CD4-positive, alpha-beta T cell treated with Interleukin-15 for 1 hour (primary cell): ENCODE data around the gene FAM107A.
"Not testable (repeated sequence)": the region's sequence is repeated elsewhere in the genome, so short reads cannot be mapped to it uniquely, and the experiment has no call there.

Experiments
- DNase-seq: peaks from one replicate; pipeline ENCODE4 v3.0.0-alpha.2; 2020

The FAM107A gene

DNA sequence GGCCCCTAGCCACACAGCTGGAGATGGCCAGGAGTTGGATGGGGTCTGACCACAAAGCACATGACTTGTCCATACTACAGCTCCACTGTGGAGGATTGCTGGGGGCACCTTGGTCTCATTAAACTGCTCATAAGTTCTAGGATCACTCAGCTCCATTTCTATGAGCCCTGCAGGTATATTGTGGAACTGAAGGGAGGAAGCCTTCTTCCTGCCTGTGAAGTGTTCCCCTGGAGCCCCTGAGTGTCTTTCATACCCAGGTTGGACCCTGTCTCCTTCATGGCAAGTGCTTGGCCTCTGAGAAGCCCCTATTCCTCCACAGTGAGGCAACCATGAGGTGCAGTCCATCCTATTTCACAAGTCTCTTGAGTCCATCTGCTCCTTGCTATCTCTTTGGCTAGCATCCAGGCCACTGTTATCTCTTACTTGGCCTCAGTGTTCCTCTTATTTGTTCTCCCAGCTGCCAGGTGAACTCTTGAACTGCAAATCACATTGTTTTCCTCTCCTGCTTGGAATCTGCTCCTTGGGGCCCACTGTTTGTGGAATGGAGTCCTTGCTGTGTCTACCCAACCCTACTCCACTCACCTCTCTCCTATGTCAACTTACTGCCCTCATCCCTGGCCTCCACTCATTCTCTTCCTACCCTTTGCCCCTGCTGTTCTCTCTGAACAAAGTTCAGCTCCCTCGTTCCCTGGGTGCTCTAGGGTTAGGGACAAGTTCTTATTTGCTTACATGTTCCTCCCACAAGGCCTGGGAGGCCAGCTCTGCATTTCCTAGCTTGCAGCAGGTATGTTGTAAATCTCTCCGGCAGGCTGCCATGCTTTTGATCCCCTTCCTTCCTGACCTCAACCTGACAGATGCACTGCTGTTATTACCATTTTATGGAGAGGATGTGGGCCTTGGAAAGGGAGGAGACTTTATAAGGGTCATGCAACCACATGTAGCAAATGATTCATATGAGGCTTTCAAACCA, 41.4 kb downstream of the FAM107A start:
- DNase-seq: no peak

DNA sequence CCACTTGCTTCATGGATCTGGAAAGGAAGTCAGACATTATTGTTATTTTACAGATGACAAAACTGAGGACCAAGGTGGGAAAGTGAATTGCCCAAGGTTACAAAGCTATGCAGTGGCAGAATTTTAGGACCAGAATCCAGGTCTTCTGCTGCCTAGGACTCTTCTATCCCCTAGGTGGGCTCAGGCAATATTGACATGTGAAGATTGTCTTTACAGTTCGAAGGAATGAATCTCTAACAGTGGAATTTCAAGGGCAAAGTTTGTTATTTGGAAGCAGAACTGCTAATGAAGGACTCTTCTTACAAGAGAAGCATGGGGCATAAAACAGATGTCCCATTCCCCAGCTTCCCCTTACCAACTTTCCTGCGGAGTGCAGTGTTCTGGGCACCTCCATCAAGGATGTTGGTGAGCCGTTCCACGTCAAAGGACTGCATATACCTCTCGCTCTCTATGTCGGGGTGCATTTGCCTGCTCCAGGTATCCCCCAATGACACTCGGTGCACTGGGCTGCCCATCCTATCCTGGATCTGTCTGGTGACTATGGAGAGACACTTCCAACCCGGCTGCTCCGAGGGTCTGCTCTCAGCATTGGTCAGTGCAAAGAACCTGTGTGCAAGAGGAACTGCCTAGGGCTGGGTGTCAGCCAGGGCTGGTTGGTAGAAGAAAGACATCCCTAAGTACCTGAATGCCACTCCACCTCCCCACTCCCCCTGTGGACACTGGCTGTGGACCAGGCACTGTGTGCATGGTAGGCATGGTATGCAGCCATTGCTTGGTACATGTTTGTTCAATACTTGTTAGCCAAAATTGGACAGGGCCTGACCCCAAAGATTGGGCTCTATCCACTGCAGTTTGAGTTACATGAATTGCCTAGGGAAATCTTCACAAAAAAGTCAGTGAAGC, 42.3 kb downstream of the FAM107A start:
- no peak for DNase-seq

DNA sequence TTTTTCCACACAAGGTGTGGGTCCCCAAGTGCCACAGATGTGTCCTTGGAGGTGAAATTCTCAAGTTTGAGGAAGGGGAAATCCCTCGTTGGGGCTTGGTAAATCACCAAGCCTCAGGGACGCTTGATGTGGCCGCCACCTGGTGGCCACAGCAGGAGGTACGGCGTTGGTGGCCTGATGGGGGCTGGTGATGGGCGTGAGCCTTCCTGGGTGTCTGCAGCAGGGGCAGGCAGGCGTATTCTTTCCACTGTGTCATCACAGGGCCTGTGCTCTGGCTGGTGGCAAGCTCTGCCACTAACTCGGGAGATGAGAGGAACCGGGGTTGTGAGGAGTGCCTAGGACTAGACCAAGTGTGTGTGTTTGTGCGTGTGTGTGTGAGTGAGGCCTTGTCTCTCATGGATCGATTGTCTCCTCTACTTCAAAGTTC, 44.4 kb downstream of the FAM107A start:
- peak; percentile 79 for DNase-seq

DNA sequence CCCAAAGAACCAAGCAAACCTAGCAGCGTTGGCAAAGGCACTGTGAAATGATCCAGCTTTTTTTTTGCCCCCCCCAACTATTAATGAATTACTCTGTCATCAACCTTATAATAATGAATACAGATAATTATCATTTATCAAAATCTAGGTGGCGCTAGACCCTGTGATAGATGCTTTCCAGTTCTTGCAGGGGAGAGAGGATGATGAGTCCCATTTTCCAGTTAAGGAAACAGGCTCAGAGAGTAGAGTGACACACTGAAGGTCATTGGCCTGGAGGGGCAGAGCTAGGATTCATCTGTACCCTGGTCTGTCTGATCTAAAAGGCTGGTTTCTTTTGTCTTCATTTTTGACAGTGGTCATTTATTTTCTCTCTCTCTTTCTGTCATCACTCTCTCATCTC, 45.2 kb downstream of the FAM107A start:
- no peak for DNase-seq

DNA sequence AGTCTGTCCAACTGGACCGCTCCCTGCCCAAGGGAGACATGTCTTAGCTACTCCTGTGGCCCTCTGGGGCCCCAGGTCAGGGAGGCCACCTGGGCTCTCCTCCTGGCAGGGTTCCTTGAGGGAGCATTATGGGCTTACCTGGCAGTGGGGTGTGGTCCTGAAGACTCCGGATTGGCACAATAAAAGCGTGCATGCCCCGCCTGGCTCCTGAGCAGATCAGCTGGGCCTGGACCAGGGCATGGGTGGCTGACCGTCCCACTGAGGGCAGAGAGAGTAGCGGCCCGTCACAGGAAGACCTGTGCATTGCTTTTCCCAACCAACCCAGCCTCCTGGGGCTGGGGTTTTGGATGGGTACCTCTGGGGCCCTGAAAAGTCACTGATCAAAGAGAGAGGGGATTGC, 45.6 kb downstream of the FAM107A start:
- DNase-seq: no peak

DNA sequence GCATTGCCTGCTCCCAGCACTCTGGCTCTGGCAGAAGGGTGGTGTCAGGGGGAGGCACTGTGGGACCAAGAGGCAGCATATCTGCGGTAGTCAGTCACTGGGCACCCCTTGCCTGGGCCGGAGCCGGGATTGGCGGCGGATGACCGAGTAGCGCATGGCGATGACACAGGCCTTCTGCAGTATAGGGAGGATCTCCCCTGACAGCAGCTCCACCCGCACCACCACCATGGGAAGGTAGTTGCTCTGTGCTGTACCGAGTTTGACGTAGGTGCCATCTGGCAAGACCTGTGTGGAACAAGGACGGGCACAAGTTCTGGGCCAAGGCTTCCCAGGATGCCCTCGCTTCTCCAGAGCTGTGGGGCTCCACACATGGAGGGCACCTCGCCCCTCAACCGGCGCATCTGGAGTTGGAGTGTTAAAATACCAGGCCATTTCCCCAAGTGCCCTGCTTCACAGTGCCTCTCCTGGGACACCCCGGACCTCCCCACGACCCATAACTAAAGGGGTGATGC, 46.8 kb downstream of the FAM107A start:
- DNase-seq: no peak

DNA sequence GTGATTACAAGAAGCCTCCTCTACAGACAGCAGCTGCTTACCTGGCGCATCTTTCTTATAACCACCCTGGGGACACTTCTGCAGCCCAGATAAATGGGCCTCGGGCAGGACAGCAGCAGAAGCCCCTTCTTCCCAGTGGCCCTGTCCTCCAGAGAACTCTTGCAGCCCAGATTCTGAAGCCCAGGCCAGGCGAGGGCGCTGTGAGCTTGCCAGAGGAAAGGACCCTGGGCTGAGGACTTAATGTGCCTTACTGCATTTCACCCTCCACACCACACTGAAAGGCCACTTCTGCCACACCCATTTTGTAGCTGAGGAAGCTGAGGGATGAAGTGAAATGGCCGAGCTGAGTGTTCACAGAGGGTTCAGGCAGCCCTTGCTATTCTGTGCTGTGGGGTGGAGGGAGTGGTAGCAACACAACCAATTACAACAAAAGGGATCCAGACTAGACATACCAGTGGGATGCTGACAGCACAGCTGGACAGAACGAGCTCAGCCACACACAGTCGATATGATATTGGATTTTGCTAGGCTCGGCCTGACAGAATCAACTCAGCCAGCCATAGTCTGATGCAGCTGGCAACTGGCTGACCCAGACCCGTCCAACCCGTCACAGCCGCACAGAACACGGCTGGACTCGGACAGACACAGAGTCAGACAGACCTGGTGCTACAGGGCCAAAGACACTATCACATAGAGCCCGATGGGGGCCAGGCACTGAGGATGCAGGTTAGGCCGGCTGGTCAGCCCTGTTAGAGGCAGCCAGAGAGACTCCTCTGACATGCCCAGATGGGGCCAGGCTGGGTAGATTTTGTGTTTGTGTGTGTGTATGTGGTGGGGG, 47.5 kb downstream of the FAM107A start:
- DNase-seq: no peak

DNA sequence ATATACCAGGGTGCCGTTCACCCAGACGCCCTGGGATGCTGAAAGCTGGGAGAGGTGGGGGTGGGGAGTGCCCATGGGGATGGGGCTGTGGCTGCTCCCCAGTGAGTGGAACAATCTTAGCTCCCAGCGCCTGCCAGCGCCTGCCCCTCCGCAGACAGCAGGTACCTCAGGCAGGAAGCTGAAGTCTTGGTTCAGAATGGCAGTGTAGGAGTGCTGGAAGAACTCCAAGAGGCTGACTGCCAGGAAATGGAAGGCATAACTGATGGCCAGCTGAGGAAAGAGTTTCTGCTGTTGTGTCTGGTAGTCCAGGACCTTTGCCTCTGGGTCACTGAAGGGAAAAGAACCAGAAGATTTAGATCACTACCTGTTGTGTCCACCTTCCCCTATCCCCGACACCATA, 48.6 kb downstream of the FAM107A start:
- DNase-seq: no peak

DNA sequence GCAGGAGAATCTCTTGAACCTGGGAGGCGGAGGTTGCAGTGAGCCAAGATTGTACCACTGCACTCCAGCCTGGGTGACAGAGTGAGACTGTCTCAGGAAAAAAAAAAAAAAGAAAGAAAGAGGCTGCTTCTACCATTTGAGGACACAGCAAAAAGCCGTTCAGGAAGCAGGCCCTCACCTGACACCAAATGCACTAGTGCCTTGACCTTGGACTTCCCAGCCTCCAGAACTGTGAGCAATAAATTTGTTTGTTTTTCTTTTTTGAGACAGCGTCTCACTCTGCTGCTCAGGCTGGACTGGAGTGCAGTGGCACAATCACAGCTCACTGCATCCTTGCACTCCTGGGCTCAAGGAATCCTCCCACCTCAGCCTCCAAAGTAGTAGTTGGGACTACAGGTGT, 49.8 kb downstream of the FAM107A start:
- not testable (repeated sequence) for DNase-seq

DNA sequence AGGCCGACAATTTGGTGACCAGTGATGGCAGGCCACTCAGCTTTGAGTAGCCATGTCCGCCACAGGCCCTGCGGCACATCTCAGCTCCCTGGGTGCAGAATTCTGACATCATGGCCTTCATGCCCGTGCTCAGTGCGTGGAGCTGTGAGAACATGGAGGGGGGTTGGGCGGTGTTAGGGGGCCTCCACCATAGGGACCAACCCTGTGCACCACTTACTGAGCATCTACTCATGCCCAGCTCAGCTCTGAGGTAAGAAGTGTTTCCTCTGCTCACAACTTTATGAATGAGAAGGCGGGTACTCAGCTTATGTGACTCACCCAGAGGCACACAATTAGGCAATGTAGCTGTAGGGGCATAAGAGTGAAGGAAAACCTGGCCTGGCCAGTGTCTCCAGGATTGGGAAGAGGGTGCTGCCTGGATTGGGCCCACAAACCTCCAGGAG, 50.7 kb downstream of the FAM107A start:
- DNase-seq: peak; percentile 64

DNA sequence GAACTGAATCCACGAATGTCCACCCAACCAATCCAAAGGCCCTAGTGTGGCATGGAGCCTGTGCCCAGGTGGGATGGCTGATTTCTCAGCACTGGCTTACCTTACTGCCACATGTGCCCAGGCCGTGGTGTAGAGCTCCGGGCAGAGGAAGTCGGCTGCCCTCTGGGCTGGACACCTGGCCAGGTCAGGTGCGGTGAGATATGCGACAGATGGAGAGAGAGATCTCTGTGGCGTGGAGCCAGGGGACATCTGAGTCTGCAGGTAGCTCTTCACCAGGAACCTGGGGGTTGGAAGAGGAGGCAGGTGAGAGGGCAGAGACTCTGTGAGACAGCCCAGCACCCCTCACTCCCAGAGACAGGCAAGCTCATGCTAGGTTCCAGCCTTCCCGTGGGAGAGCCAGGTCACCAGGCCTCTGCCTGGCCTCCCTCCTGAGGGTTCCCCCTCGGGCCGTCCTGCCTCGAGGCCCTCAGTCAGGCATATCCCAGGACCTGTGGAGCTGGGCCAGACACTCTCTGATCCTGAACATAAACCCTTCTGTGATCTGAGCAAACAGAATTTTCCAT, 52.8 kb downstream of the FAM107A start:
- no peak for DNase-seq

DNA sequence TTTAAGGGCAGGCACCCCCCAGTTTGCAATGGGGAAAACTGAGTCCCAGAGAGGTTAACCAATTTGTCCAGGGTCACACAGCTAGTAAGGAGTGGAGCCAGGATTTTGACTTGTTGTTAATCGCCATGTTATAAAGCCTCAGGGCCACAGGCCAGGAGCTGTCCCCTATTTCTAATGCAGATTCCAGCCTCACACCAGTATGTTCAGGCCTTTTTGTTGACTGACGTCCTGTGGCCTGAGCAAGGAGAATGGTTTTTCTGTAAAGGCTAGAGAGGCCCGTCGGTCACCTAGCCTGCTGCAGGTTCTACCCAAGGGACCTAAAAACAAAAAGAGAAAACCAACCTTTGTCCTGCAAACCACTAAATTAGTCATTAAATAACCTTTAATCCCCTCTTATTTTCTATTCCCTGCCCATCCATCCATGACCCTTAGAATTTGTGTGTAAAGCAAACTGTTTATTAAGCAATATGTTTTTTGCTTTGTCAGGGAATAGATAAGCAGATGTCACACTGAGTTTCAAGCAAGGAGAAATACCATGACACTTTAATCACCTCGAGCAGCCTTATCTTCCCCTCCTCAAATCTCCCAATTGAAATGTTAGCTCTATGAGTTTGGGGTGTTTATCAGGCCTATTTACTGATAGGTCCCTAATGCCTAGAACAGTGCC, 54.3 kb downstream of the FAM107A start:
- no peak for DNase-seq

DNA sequence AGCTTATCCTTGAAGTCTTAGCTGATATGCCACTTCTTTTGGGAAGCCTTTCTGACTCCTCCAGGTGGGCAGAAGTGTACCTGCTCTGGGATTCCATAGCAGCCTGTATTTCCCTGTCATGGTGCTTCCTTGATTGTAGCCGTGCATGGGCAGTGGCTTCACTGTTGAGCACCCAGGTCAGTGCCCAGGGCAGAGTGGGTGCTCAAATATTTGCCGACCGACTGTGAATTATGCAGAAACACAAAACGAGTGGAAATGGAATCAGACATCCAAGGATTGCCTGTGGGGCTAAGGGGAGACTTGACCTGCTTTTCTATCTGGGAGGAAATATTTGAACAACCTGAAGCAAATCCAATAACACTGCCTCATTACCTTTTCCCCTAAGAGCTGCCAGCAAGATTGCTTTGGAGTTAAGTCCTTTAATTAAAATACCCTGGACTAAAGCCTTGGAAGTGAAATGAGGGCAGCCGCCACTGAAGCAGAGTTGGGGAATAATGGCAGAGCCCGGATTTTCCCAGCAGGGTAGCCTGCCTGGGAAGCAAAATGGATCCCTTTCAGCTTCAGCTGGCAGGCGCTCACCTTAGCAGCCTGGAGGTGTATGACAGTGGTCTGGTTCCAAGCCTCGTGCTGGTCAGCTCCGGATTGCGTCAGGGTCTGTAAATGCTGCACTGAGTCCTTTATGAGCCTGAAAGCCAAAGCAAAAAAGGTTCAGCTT, 55.1 kb downstream of the FAM107A start:
- DNase-seq: no peak

DNA sequence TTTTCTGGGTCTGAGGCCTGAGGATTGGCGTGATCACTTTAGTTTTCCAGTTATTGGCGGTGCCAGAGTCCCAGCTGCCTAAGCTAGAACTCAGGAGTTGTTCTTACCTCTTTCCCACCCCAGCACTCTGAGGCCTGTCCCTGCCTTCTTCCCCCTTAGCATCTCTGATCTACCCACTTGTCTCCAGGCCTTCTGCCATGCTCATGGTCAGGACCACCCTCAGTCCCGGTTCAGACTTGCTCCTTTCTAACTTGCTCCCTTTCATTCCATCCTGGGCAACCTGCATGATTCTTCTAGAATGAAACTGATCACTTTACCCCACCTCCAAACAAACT, 55.9 kb downstream of the FAM107A start:
- no peak for DNase-seq

DNA sequence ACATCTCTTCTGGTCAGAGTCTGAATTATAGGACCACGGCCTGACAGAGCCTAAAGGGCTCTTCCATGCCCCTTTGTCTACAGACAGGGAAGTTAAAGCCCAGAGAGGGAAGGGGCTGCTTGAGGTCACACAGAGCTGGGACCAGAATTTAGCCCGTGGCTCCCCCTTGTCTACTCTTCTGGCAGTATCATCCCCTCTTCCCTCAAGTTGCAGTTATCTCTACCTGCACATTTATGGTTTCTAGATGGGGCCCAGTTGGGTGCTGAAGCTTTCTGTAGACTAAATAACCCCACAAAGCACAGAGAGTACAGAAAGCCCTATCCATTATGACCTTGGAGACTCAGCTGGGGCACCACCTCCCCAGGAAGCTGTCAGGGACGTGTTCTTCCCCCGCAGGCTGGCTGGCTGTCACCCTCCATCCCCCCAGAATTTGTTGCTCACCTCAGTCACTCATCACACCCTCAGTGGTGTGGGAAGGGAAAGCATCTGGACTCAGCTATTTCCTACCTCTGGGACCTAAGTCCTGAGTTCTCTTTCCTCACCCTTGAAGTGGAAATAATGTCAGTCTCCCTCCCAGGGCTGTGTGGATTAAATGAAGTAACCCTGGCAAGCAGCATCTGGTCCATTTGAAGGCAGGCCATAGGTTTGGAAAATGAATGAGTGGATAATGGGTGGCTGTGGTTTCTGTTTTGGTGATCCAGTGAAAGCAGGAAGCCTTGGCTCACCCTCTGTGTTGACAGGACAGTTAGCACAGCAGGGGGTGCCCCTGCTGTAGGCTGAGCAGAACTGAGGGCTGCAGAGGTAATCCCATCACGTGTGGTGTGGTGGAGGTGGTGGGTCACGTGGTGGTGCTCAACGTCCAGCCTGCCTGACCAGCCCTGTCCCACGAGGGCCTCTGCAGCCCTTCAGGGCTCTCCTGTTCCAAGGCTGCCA, 56.5 kb downstream of the FAM107A start:
- no peak for DNase-seq

DNA sequence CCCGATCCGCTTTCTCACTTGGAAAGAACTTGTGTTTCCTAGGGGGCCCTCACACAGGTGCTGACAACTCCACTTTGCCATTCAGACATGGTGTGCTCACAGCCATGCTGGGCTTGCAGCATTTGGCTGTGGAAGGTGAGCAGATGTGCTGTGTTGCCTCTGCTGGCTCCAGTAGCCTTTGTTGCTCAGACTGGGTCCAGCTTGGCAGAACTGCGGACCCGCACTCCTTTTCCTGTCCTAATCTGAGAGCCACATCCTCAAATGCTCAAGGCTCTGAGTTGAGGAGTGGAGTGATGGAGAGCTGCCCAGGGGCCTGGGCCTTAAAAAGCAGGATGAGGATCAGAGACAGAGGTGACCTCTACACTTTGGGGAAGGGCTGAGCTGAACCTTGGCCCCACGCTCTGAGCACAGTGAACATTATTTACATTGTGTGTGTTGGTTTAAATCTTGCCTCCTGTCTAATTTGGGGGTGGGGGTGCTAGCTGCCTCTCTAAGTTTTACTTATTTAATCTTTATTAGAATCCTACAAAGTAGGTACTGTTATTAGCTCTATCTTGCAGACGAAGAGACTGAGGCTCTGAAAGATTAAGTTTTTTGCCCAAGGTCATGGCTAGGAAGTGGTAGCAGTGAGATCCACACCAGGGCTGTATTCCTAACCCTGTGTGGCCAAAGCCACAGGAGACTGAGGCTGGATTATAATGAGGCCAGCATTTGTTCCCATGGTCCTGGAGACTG, 57.4 kb downstream of the FAM107A start:
- DNase-seq: no peak

DNA sequence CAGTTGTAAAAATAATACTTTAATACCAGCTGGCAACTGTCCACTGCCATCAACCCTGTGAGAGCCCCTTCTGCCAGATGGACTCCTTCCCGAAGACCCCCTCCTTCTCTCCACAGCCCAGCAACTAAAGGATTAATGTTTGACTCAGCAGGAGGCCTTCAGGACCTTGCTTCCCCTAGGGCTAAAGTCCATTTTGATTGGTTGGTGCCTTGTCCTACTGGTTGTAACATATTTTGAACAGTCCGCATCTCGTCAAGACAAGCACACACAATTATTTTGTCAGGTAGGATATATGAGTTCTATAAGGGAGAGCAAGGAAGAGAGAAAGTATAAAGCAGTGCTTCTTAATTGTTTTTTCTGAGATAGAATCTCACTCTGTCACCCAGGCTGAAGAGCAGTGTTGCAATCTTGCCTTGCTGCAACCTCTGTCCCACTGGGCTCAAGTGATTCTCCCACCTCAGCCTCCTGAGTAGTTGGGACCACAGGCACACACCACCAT, 58.9 kb downstream of the FAM107A start:
- no peak for DNase-seq

DNA sequence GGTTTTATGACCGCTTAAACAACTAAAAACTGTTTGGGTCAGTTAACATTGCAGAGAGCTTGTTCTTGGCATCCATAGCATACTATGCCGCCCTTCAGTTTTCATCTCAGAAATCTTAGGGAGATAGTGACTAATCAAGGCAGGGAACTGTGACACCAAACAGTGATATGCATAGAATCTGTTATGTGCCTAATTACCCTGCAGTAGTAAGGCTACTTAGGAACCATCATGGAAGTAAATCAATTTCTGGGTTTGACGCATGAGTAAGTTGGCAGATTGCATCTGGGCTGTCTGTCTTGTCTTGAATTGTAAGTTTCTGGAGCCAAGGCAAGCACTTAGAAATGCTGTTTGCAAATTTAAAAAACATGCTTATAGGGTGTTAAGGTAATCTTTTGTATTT, 62.8 kb downstream of the FAM107A start:
- DNase-seq: no peak
